HG03457 (cell line): ENCODE results near the gene MCF2L2.

ENCODE experiments used
- ATAC-seq: cut with Tn5 transposase; IDR thresholded peaks from one replicate; pipeline ENCODE4 v1.9.1; 2021; ENCODE audit warnings: moderate number of reproducible peaks; ENCODE audit not compliant: unreplicated experiment

MCF2L2 gene

GRCh38 chr3:183272791-183273190 is 155.6 kb downstream of the MCF2L2 start:
- ATAC-seq = no peak

- no peak for ATAC-seq
These were observed 156.3 kb downstream of the MCF2L2 start for GRCh38 chr3:183272142-183272541.

DNA sequence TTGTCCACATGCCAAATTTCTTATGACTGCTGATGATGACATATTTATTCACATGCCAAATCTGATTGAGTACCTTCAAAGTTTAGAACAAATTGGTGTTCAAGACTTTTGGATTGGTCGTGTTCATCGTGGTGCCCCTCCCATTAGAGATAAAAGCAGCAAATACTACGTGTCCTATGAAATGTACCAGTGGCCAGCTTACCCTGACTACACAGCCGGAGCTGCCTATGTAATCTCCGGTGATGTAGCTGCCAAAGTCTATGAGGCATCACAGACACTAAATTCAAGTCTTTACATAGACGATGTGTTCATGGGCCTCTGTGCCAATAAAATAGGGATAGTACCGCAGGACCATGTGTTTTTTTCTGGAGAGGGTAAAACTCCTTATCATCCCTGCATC is 158.1 kb downstream of the MCF2L2 start:
- no peak for ATAC-seq

DNA sequence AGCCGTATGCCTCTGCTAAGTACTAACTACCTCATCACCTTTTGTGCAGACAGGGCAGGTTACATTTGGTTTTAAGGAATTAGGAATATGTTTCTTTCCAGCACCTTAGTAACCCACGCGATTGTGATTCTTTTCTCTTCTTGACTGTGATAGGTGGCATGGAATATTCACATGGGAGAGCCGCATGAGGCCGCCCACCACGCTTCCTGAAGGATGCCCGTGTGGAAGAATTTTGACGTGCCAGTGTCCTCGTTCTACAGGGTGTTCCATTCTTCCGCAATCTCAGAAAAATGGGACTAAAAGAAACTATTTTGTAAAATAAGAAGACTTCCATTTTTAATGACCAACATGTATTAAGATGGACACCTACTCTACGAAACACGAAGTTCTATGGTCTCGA is 159.1 kb downstream of the MCF2L2 start:
- no peak for ATAC-seq

DNA sequence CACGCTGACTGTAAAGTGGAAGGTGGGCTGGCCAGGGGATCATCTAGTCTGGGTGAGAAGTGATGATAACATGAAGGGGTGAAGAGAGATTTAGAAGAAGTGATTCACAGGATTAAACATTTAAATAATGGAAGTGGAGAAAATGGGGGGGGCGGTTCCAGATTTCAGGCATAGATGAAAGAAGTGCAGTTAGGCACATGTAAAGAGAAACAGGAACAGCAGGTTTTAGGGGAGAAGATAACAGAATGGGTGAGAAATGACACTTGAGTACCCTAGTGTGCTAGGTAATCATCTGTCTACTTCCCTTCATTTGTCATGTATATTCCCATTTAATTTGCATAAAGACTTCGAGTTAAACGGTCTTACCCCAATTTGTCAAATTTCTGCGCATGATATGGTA is 160.1 kb downstream of the MCF2L2 start:
- ATAC-seq = no peak

DNA sequence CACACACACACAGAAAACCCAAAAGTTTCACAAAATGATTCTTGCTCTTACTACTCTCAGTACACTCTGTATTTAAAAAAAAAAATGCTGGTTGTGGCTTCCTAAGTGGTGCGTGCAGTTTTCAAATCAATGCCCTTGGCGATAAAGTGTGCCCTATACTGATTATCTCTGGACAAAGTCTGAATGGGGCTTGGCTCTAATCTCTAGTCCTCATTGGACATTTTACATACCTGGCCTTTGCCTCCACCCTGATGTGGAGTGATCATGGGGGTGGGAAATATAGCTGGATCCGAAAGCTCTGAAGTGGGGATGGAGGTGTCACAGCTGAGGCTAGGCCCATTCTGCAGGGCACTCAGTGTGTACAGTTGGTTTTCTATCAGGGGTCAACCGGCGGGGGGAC is 161.3 kb downstream of the MCF2L2 start:
- ATAC-seq = no peak

- no peak for ATAC-seq
These were observed 162.0 kb downstream of the MCF2L2 start for GRCh38 chr3:183266454-183266853.

GRCh38 chr3:183265834-183266417 is 162.5 kb downstream of the MCF2L2 start:
- ATAC-seq = no peak

GRCh38 chr3:183265157-183265642 is 163.2 kb downstream of the MCF2L2 start:
- ATAC-seq = no peak

DNA sequence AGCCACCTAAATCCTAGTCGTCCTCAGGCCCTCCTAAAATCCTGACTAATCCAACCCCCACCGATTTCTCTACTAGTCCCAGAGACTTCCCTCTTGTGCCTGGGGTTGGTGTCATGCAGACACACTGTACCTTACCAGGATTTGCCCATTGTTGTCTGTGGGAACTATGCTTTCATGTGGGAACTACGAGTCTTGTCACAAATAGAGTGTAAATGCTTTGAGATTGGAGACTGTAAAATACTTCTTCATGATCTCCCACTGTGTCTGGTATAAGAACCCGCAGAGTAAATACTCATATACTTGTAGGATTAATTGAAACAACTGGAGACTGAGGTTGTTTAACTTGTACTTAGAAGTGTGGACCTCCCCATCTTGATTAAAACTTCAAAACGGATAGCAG is 164.2 kb downstream of the MCF2L2 start:
- ATAC-seq = no peak

GRCh38 chr3:183262875-183263378 is 165.5 kb downstream of the MCF2L2 start:
- no peak for ATAC-seq

DNA sequence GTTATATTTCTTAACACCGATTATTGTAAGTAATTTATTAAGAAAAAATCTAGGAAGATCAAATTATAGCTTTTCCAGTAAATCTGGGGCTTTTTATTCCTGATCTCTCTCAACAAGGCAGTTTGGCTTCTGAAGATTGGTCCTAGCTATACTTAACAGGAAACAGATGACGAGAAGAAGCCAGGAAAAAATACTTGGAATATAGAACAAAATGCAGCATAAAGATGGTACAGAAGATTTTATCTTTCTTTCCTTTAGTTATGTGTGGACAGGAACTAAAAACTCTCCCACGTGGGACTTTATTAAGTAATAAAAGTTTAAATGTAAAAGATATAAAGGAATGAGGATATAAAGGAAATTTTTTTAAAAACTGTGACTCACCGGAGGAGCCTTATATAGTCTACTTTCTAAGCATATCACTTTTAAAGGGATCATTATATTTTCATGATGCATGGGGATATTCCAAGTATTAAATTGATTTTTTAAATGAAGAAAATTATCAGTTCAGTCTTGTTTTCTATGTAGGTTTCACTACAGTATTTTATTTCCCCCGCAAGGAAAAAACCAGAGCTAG is 167.2 kb downstream of the MCF2L2 start:
- no peak for ATAC-seq

GRCh38 chr3:183260167-183260904 is 168.1 kb downstream of the MCF2L2 start:
- ATAC-seq = no peak

DNA sequence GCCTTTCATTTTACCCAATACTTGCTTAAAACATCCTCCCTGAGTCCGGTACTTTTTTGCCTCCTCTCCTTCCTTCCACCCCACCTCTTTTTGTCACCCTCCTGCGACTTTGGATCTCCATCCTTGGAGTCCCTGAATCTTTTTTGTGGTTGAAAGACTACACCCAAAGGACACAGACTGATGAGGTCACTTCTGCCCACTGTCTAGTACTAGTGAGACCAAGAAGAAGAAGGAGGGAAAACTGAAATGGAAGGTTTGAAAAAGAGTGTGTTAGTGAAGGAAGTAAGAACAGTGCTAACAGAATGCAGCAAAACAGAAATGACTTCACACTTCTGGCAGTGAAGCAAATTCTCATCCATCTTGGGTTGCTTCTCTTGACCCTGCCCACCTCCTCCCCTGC is 168.8 kb downstream of the MCF2L2 start:
- ATAC-seq = no peak

DNA sequence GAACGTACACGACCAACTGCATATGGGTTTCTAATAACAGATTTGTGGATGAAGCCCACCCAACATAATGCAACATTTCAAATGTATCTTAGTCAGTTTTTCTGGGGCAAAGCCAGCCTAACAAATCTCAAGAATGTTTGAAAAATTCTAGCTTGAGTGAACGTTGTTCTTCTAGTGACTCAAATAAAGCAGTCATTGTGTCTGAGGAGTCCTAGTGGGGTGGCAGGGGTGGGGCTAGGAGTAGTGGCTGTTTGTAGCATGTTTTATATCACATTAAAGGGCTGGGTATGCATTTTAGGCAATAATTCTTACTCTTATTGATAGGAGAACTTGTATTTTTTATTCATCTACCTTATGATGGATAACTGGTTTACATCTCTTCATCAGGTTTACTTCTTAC is 169.3 kb downstream of the MCF2L2 start:
- ATAC-seq = no peak

GRCh38 chr3:183255348-183255730 is 173.1 kb downstream of the MCF2L2 start:
- no peak for ATAC-seq

- ATAC-seq = no peak
These were observed 173.7 kb downstream of the MCF2L2 start for GRCh38 chr3:183254487-183255347.

DNA sequence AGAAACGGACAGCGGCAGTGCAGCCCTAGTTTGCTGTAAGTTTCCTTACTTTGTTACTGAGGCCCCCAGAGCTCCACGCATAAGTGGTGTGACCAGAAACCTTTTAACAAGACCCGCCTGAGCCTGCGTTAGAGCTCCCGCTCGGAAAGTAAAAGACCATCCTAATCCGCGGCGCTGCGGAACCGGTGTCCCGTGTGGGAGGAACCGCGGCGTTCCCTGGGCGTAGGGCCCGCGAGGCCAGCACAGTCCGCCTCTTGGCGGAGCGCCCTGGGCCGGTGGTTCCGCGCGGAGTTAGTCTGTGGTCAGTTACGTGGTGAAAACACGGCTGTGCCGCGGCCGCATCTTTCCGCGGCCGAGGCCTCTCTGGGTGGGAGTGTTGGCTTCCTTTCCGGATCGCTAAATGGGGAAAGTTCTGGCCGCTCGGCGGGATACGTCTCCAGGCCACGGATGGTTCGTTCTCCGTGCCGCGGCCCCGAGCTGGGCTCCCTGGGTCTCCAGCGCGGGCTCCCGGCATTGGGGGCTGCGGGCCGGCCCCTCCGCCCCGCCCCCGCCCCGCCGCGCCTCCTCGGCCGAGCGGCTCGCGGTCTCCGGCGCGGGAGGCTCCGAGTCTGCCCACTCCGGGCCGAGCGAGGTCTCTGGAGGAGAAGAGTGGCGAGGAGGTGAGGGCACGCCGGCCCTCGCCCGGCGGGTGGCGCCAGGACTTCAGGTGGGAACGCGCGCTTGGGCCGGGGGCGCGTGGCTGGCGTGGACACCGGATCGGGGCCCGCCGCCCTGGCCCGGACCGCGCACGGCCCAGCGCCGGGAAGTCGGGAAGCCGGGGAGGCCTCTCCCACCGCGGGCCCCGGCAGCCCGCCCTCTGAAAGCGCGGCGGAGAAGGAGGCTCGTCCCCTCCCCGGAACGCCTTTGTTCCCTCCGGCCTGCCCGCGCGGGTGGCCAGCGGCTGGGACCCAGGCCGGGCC is 174.6 kb downstream of the MCF2L2 start:
- ATAC-seq = no peak

DNA sequence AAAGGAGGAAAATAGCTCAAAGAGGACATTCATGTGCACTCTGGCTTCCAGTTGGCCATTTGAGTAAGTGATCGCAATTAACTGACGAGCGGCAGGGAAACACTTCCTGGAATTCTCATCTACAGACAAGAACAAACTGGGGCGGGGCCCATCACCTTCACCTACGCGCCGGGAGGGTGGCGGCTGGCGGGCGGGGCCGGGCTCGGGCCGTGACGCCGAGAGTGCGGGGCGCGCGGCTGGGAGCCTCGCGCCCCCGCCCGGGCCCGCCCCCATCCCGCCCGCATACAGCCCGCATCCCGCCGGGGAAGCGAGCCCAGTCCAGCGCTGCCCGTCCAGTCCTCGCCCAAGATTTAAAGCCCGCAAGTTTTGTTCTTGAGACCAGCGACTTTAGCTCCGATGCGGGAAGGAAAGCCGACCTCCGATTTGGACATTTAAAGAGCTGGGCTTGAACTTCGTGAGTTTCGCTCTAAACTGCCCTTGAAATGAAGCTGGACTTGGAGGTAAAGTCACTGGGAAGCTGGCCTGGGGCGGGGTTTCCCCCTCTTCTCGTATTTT is 175.4 kb downstream of the MCF2L2 start, which contains the start of gene B3GNT5:
TSS of gene B3GNT5 (plus strand) at position 281 of the 555 bp plus-strand sequence. CDS start 16,546 bp downstream, outside the sequence.
- no peak for ATAC-seq
